ENCODE results near the gene HOXA4. TPM values are rescaled to one million over a fixed set of nuclear protein-coding genes. Genes with fewer than 3 reads are reported as not detected.
A peak's percentile ranks its signal among the peaks of the same experiment; 100 is the strongest.

The HOXA4 gene
- total RNA-seq, 4 donors from 2014 or later: 0.14 to 7.7 (median 0.26) TPM; not detected in 1

DNA sequence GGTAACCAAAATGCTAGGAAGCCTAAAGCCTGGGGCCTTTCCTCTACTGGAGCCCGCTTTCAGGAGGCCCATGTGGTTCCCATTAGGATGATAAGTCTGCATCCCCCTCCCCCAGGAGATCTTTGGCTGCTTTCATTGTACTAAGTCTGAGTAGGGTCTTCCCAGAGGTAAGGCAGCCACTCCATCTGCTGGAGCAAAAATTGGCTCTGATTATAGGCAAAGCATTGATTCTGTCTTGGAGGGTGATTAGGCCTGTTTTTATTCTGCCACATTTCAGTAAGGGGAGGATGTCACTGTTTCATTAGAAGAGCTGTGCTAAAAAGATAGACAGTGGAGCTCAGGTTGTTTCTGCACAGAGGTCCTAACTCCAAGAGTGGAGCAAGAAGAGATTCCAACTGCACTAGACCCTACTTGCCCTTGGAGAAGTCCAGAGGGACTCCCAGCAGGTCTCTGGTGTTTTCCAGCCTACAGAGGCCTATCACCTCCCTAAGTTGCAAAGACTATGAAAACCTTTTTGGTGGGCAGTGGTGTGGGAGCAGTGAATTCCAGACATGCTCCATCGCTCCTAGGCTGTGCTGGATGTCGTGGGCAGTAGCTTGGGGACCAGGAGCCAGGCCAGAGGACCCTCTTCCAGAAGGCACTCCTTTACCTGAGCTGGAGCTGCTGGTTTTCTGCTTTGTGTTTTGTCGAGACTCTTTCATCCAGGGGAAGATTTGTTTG is 20.9 kb downstream of the HOXA4 start:
- peaks cover 11 to 12% of the 10 kb centered on the region in 2 donors for H3K4me1 ChIP-seq
- no peak for DNase-seq
- H3K4me3 ChIP-seq: no peak overlapping the region
- peak overlapping the region in 1 of 2 donors; percentile 72 for H3K27ac ChIP-seq
- intact Hi-C loops (cut with DNase I; ENCODE audit: low total_unique reads): no loop called here
- no peak for TF ChIP-seq POLR2A (IDR thresholded peaks at IDR 0.05)
- TF ChIP-seq CTCF (IDR thresholded peaks at IDR 0.05): no peak
- no peaks in the 10 kb centered on the region for H3K27me3 ChIP-seq
- no peaks in the 10 kb centered on the region for H3K36me3 ChIP-seq
- H3K9me3 ChIP-seq: no peaks in the 10 kb centered on the region

DNA sequence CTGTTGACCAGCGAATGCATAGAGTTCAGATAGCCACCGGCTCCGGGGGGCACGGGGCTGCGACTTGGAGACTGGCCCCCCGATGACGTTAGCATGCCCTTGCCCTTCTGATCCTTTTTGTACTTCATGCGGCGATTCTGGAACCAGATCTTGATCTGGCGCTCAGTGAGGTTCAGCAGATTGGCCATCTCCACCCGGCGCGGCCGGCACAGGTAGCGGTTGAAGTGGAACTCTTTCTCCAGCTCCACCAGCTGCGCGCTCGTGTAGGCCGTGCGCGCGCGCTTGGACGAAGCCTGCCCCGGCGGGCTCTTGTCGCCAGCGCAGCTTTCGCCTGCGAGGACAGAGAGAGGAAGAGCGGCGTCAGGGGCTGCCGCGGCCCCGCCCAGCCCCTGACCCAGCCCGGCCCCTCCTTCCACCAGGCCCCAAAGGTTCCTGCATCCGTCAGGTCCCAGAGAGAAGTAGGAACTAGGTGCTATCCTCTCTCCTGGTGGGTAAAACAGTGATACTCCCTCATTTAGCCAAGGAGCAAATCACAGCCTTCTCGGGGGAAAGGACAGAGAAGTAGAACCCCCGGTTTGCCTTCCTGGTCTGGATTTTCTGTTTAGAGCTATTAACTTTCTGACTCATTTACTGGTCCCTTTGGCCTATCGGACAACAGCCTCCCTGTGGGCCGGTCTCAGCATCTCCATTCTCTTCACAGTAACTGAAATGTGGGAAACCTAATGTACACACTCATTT is 22.0 kb downstream of the HOXA4 start:
- Histone ChIP-seq H3K27me3 (no peaks in the 10 kb centered on the region), H3K36me3 (no peaks in the 10 kb centered on the region), H3K27ac (peak overlapping the region; percentile 49 to 72), H3K4me3 (no peak overlapping the region), H3K4me1 (peaks cover 7 to 12% of the 10 kb centered on the region in 2 donors), H3K9me3 (no peaks in the 10 kb centered on the region)
- intact Hi-C loops (cut with DNase I; ENCODE audit: low total_unique reads): no loop called here
- peak; percentile 18 to 23 for TF ChIP-seq POLR2A (IDR thresholded peaks at IDR 0.05)
- TF ChIP-seq CTCF (IDR thresholded peaks at IDR 0.05): no peak
- DNase-seq: no peak

DNA sequence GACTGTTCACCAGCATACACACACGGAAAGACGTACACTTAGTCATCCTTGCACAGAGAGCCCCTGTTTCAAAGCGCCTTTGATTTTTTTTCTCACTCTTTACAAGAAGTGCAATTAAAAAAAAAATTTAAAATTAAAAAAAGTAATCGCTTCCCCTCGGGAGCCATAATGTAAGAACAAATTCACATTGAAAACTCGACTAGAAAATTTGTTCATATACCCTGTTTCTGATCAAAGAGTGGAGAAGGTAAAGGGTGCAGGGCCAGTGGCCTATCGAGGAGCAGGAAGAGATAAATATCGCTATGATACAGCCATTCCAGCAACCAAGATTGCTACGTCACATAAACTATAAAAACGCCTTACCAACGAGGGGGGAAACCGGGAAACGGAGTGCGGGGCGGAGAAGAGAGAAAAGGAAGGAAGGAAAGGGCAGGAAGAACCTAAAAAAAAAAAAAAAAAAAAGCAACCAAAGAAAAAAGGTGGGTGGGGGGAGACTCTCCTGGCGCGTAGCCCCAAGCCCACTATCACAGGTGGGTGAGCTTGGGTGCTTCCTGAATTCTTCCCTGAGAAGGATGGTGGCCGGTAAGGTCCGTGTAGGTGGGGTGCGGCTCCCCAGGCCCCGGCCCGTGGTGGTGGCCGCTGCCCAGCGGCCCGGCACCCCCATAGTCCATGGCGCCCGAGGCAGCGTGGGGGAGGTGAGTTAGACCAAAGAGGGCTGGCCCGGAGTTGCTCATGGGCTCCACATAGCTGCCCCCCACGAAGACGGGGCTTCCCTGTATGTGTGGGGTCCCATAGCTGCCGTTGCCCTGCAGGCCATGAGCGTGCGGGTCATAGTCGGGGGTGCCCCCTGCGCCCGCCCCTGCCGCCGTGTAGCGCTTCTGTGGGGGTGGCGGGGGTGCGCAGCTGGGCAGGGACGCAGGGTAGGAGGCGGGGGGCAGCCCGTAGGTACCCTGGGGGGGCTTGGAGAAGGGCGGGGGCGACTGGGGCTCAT is 22.9 kb downstream of the HOXA4 start:
- Histone ChIP-seq H3K4me3 (no peak overlapping the region), H3K36me3 (no peaks in the 10 kb centered on the region), H3K4me1 (peaks cover 7 to 11% of the 10 kb centered on the region in 2 donors), H3K9me3 (no peaks in the 10 kb centered on the region), H3K27ac (peak overlapping the region; percentile 49 to 72), H3K27me3 (no peaks in the 10 kb centered on the region)
- intact Hi-C loops (cut with DNase I; ENCODE audit: low total_unique reads): no loop called here
- no peak for DNase-seq
- no peak for TF ChIP-seq POLR2A (IDR thresholded peaks at IDR 0.05)
- no peak for TF ChIP-seq CTCF (IDR thresholded peaks at IDR 0.05)

DNA sequence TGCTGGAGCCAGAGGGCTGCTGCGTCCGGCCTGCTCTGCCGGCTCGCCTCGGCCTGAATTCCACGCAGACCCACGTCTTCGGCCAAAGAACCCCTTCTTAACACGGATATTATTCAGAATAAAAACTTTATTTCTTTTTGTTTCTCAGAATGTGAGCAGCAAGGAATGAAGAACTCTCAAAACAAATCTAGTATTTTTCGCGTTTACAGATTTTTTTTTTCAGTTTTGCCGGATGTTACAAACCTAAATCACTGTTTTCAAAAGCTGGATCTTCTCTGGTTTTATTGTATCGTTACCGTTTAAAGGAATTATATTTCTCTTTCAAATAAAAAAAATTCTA is 23.7 kb downstream of the HOXA4 start:
- Histone ChIP-seq H3K27me3 (no peaks in the 10 kb centered on the region), H3K9me3 (no peaks in the 10 kb centered on the region), H3K4me1 (peaks cover 3 to 7% of the 10 kb centered on the region in 2 donors), H3K27ac (peak overlapping the region; percentile 44 to 71), H3K4me3 (peak overlapping the region in 1 of 2 donors; percentile 27), H3K36me3 (no peaks in the 10 kb centered on the region)
- TF ChIP-seq CTCF (IDR thresholded peaks at IDR 0.05): no peak
- TF ChIP-seq POLR2A (IDR thresholded peaks at IDR 0.05): no peak
- DNase-seq: no peak
- intact Hi-C loops (cut with DNase I; ENCODE audit: low total_unique reads): no loop called here
